Stimulated activated CD8-positive, alpha-beta memory T cell treated with anti-CD3 and anti-CD28 coated beads, Interleukin-7, amount 100 ng/mL, for 48 hours (primary cell): ENCODE measurements around the gene UBE2E2.

Experiments used
- DNase-seq, 2 donors: peaks; one replicate each; pipeline ENCODE4 v3.0.0-alpha.2; 2020; ENCODE audit warnings: low read depth in 1 of 2; ENCODE audit errors: extremely low read depth in 1 of 2

Gene UBE2E2

DNA sequence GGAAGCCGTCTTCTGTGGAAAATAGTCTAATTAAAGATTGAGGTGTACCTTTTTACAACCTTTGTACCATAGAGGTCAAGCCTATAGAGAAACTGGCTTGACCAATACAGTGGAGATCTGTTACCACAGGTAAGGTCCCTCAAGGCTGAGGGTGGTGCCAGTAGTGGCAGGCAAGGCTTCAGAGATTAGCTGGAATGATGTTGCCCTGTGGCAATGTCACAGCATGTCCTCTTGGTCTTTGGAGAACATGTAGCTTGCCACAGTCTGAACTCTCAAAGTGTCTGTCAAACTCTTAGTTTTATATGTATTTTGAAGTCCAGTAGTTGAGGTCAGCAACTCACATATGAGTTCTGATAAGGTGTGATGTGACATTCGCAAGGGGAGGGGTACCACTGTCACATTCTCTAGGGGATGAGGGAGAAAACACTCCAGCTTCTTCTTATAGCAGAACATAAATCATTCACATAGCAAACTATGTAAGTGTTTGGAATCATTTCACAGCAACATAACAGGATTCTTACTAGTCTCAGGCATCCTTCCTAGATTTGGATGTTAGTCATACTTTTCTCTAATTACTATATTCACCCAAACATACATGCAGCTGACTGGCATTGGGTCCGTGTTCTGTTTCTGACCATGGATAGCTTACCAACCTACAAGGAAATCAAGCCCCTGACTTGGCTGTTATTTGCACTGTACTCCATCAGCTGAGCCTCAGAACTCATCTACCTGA, 173.6 kb downstream of the UBE2E2 start:
- DNase-seq = no peak

DNA sequence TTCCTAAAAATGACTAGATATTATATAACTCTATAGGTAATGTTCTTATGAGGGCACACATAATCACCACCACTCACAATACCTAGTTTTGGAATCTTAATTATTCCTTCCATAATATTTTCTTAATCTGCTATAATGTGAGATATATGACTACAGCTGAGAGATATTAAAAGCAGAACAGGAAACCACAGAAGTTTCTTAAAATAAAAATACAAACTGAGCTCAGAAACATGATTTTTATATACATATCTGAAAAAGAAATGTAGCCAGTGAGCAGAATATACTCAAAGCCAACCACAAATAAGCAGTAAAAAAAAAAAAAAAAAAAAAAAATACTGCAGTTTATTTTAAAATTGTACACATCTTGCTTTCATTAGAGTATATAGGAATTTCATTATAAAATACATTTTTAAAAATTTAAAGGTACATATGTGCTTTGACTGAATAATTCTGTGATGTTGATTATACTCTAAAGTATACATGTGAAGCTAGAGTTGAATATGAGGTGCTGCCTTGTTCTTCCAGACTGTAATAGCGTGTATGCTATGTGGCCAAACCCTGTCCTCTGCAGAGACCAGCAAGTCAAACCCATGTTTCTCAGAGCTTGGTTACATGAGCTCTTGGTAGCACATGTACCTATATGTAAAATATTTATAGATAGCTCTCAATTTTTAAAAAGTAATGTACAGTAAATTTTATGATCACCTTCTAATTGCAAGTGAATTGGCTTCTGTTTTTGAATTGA, 175.0 kb downstream of the UBE2E2 start:
- no peak for DNase-seq

DNA sequence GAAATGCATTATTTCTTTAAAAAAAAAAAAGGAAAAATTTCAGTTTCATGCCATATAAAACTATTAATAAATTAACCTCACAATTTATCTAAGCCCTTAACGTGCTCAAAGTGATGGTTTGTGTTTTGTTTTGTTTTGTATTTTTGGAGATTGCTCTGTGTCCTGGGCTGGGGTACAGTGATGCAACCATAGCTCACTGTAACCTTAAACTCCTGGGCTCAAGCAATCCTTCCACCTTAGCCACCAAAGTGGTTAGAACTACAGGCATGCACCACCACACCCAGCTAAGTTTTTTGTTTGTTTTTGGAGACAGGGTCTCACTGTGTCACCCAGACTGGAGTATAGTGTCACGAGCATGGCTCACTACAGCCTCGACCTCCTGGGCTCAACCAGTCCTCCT, 180.7 kb downstream of the UBE2E2 start:
- DNase-seq = no peak

DNA sequence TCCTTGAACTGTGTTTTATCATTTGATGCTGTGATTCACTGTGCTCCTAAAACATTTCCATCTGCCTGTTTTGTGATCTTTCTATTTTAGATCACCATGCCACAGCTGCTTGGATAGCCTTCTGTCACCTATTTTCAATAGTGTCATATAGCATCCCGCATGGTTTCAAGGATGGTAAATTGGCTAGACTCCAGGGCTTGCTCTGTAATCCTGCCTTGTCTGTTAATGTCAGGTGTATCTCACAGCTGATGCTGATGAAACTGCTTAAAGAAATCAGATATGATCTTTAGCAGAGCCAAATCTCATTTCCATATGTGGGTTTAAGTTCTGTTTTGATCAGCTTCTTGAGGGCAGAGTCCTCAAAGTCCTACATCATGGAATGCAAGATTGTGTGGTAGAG, 182.2 kb downstream of the UBE2E2 start:
- DNase-seq = no peak

DNA sequence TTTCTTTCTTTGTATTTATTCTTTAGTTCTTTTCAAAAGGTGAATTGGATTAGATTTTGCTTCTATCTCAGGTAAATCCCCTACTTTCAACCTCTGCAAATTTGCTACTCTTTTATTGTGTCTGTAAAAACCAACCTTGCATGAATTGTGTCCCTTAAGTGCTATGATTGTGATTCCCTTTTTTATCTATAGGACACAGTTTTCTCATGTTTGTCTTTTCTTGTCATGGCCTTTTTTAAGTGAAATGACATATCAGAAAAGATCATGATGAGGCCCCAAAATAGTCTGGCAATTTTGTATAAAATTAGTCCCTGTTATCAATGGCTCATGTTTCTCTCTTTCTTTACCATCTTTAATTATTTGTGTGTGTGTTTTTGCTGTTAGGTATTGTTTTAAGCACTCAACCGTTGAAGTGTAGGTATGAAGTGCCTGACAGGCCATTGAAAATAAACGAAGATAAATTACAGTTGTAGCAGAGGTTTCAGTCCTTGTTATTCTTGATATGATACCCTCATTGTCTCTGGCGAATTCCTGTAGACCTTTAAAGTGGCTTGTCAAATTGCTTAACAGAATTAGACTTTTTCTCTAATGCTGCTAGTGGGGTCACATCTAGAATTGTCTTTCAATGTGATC, 184.3 kb downstream of the UBE2E2 start:
- no peak for DNase-seq

DNA sequence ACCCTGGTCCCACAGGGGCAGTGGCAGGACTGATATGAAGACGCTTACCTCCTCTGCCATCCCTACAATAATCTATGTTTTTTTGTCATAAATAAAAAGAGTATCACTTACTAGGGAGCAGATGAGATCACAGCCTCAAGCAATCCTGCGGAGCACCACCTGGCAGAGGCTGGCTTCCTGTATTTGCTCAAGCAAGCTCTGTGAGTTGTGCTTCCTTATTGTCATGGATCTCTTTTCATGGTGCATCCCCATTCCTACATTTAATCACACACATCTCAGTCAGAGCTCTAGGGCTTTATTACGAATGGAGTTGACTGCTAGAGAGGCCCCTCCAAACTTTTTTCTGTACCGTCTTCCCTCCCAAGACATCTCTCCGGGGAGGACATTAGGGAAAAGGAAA, 186.0 kb downstream of the UBE2E2 start:
- no peak for DNase-seq

DNA sequence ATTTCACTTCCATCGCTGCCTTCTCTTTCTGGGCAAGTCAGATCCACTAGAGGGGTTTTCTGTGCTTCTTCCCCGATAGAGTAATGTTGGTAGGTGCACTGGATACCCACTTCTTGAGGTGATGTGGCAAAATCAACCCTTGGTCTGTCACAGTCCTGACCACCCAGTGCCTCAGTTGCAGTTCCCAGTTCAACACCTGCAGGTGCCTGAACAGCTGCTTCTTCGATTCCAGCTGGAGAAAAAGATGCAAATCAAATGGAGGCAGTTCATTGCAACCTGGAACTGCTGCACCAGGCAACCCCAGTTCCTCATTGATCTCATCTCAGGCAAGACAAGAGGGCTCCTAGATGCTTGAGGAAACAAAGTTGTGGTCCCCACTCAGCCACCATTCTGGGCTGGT, 186.6 kb downstream of the UBE2E2 start:
- no peak for DNase-seq

DNA sequence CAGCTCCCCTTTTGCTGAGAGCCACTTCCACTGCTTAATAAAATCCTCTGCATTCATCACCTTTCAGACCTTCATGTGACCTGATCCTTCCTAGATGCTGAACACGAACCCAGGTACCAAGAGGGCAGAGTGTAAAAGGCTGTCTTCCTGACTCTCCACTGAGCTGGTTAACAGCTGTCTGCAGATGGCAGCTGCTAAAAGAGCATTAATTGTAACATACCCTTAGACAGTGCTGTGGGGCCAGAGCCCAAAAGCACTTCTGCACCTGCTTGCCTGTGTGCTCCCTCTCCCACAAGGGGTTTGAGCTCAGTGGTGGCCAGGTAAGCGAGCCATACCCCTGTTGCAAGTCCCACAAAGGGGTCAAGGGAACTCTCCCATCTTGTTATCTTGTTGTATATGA, 187.3 kb downstream of the UBE2E2 start:
- DNase-seq = no peak

DNA sequence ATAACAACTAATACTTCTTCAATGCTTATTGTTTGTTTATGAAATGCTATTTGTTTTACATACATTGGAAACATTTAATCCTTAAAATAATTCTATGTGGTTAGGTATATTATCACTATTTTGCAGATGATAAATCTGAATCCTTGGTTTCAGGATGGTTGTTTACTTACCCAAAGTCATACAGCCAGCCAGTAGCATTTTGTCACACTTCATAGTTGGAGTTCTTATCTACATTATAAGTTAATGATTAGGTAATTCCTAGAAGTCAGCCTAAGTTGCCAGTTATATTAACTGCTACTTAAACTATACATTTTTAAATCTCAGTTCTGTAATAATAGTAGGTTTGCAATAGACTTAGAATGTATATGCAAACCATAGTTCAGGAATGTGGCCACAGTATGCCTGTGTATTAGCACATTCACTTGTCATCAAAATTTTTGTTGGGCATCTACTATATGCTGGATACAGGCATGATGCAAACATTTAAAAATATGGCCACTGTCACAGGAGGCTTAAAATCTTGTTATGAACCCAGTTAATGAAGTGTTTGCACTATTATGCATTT, 187.9 kb downstream of the UBE2E2 start:
- no peak for DNase-seq

DNA sequence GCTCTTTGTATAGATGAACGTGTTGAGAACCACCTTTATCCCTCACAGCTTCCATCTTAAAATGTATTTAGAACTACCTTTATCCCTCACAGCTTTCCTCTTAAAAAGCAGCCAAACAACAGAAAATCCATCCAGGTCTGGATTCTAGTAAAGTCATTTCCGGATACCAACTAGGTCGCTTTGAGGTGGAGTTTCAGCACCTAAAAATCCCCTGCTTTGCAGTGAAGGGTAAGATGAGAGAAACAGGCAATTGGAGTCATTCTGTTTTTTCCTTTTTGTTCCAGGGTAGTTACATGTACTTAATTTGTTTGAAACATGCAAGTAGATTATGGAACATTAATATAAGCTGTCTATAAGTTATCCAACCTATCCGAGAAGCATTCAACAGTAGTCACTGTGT, 192.0 kb downstream of the UBE2E2 start:
- DNase-seq = no peak

DNA sequence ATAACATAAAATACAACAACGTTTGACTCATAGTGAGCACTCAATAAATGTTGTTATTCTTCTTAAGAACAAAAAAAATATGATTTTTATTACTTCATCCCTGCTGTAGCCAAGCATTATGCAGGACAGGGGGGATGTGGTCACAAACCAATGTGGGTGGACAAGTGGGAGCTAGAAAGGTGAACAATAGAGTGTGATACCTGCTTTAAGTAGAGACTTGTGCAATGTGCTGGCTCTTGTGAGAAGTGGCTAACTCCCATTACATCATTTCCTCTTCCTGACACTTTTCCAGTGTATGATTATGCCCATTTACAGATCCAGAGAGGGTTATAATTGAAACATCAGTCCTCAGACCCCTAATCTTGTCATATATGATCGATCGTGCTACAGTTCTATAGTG, 193.6 kb downstream of the UBE2E2 start:
- DNase-seq = no peak

DNA sequence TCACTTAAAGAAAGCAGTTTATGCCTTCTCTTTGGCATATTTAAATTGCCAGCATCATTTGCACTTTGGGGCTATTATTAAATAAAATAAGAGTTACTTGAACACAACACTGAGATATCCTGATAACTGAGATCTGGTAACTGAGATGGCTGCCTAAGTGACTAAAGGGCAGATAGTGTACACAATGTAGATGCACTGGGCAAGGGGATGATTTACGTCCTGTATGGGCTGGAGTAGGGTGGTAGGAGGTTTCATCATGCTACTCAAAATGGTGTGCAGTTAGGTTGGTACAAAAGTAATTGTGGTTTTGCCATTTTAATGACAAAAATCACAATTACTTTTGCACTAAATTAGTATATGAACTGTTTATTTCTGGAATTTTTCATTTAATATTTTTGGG, 196.1 kb downstream of the UBE2E2 start:
- no peak for DNase-seq

DNA sequence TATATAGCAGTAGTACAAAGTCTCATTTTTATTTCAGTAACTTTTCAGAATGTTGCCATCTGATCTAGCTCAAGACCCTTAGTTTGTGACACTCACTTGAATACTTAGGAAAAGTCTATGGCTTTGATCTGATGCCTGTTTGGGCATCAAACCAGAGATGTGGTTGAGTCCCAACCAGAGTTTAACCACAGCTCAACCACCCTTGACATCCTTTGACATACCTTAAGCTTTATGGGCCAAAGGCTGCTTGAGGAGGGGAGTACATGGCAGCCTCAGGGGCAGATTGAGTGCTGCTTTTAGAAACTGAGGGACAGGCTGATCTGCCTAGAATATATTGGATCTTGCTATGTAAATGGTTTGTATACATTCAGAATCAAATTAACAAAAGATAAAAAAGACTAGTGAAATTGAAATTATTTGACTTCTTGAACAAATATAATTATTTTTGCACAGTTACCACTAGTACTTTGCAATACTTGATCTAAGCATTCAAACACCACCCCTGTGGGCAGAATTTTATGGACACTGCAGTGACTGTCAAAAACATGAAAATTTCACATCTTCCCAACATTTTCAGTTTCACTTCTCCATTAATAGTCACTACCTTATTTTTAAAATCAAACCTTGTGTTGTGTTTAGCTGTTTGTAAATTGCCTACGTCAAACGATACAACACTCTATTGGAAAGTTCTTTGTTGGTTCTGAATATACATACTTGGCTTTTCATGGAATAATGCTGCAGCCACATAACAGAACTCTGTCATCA, 199.8 kb downstream of the UBE2E2 start:
- DNase-seq = no peak

DNA sequence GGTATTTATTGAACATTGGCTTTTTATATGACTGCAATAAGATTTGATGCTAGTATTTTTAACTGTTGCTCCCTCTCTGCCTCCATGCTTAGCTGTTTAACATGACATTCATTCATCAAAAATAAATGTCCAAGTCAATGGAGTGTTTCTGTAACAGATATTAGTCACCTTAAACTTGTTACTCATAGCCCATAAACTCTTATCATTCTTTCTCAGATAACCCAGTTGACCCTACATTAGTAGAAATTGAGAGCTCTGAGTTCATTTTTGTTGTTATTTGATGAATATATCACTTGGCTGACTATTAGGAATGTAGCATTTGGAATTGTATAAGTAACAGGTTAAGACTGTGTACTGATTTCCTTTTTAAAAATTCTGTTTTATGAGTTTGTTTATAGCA, 201.1 kb downstream of the UBE2E2 start:
- no peak for DNase-seq

DNA sequence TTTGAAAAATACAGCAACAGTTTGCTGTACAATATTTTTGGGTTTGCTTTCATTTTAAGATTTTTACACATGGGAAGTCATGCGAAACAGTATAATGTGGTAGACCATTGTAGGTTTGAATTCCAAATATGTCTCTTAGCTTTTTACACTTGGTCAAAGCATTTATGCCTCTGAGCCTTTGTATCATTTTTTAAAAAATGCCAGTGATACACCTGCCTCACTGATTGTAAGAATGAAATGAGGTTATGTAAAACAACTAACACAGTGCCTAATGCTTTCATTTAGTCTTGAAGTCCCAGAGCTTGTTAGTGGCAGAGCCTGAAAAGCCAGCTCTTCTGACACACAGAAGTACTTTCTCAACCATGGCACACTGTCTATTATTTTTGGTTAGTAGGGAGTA, 202.0 kb downstream of the UBE2E2 start:
- DNase-seq = no peak

DNA sequence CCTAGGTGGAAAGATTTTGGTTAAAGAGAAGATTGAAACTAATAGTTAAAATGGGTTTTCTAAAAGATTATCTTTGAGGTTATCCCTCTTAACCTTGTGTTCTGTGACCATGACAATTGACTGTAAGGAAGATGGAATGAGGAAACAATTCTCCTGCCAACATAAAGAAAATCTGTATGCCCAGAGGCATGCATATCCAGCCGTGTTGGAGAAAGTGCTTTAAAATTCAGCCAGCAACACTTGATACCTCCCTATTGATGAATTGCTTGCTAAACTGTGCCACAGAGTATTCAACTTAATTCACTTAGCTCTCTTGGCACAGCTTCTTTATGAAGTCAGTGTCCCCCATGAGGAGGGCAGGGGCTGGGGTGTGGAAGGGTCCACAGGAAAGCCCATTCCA, 203.5 kb downstream of the UBE2E2 start:
- no peak for DNase-seq

DNA sequence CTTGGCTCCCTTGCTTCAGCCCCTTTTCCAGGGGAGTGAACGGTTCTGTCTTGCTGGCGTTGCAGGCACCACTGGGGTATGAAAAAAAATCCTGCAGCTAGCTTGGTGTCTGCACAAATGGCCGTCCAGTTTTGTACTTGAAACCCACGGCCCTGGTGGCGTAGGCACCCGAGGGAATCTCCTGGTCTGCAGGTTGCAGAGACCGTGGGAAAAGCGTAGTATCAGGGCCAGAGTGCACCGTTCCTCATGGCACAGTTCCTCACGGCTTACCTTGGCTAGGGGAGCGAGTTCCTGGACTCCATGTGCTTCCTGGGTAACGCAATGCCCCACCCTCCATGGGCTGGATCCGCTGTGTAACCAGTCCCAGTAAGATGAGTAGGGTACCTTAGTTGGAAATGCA, 214.9 kb downstream of the UBE2E2 start:
- no peak for DNase-seq

DNA sequence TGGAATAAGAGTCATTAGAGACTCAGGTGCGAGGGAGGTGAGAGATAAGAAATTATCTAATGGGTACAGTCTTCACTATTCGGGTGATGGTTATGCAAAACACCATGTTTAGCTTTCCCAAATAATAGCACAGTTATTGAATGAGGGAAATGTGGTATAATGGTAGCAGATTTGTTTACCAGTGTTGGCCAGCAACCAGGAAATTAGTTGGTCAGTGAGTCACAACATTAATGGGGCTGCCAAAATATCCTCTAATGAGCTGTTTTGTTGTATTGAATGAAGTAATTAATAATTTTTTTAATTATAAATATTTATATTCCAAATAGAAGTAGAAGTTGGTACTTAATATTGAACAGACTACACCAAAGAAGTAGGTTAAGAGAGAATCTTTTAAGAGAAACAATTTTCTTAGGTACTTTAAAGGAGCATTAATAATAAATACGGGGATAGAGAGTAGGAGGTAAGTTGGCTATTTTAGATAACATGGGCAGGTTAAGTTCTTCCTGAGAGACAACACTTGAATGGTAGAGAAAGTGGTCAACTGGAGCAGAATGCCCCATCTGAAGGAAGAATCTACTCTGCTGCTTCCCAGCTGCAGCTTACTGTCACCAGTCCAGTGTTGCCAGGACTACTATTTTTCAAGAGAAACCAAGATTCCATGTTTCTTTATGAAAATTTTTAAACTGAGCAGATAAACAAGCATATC, 218.8 kb downstream of the UBE2E2 start:
- no peak for DNase-seq

DNA sequence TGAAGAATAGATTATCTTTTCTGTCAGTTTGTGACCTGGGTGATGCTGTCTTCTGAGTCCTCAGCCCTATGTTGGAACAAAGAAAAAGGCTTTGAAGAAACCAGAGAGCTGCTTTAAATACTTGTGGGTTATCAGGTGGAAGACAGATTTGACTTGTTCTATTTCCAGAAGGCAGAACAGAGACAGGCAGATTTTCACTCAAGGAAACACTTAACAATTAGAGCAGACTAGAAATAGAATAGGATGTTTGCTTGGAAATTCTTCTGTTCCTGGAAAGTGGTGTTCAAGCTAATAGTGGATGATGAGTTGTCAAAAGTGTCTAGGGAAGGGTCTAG, 219.4 kb downstream of the UBE2E2 start:
- DNase-seq = no peak

DNA sequence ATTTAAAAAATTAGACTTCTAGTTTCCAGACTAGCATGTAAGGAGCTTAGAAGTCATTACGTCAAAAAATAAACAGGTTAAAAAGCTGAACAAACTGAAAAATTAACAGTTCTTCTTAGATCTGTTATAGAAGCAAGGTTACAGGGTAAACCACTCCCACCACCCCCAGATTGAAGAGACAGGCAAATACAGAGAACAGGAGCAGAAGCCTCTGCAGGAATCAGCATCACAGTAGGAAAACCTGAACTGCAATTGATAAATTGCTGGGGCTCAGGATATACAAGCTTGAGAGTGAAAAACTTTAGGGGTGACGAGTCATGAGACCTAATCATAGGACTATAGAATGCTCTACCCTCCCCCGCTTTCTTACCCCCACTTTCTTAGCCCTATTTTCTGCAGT, 222.3 kb downstream of the UBE2E2 start:
- no peak for DNase-seq
